AG09319 (cell line): Measurements from ENCODE around the gene KCNAB2.

ENCODE experiments used
- DNase-seq: peaks from one replicate; pipeline ENCODE4 v3.0.0-alpha.2; 2010; ENCODE audit warnings: low read depth; ENCODE audit errors: extremely low read depth
- TF ChIP-seq, protein P1 (sequence below): IDR thresholded peaks from 2 replicates; pipeline ENCODE4 v1.5.1; 2011; ENCODE audit warnings: low read depth, mild to moderate bottlenecking, inconsistent platforms, low read length, moderate library complexity

KCNAB2 gene

GRCh38 chr1:6049419-6049818, 3.7 kb downstream of the KCNAB2 start:
- DNase-seq, result no peak
- TF ChIP-seq, protein P1, sequence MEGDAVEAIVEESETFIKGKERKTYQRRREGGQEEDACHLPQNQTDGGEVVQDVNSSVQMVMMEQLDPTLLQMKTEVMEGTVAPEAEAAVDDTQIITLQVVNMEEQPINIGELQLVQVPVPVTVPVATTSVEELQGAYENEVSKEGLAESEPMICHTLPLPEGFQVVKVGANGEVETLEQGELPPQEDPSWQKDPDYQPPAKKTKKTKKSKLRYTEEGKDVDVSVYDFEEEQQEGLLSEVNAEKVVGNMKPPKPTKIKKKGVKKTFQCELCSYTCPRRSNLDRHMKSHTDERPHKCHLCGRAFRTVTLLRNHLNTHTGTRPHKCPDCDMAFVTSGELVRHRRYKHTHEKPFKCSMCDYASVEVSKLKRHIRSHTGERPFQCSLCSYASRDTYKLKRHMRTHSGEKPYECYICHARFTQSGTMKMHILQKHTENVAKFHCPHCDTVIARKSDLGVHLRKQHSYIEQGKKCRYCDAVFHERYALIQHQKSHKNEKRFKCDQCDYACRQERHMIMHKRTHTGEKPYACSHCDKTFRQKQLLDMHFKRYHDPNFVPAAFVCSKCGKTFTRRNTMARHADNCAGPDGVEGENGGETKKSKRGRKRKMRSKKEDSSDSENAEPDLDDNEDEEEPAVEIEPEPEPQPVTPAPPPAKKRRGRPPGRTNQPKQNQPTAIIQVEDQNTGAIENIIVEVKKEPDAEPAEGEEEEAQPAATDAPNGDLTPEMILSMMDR, result no peak

- TF ChIP-seq, protein P1, result no peak
- DNase-seq, result no peak
These were observed 5.7 kb downstream of the KCNAB2 start for GRCh38 chr1:6051423-6051822.

DNA sequence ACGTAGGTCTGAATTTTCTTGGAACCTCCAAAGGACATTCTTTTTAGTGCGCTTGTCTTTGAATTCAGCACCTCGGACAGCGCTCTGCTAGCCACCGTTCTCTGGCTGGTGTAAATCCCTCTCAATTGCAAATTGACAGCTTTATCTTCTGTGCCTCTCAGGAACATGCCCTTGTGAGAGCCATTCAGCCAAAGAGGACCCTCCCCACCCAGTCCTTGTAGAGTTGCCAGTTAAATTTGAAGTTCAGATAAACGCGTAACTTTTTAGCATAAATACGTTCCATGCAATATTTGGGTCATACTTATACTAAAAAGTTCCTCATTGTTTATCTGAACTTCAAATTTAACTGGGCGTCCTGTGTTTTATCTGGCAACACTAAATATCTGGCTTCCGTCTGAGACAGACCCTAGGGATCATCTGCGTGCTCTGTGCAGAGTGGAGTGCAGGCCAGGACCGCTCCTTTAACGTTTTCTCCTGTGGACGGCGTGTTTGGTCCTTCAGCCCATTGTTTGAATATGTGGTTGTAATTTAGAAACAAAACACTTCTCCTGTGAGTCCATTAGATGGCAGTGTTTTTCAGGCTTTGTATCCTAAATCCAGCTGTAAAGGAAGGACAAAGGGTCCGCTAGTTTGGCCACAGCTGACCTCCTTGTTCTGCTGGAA, 7.0 kb downstream of the KCNAB2 start:
- peak; percentile 19 for DNase-seq
- TF ChIP-seq, protein P1, result peak; percentile 54

DNA sequence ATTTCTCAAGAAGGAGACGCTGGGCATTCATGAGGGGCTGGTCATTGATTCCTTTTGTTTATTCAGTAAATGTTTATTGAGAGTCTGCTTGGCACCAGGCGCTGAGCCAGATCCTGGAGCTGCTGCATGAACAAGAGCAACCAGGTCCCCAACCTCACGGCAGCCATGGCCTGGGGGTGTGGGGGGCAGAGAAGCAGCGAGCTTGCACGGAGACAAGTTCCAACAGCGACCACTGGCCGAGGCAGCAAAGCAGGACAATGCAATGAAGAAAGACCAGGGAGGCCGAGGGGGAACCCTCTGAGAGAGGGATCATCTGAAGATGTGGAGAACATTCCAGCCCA, 7.5 kb downstream of the KCNAB2 start:
- TF ChIP-seq, protein P1, result no peak
- no peak for DNase-seq

DNA sequence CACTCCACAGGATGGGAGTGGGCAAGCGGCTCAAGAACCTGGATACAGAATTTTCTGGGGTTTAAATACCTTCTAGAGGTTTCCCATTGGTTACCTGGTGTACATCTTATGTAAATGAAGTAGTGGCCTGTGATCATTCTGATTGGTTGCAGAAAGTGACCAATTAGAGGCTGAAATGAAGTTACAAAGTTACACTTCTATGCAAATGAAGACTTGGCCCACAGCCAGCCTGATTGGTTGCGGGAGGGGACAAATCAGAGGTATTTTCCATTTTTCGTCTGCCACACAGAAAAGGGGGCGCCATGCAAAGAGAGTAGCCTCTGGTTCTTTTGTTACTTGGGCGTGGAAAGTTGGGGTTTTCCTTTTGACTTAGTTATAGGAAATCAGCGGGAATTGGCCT, 8.9 kb downstream of the KCNAB2 start:
- no peak for DNase-seq
- TF ChIP-seq, protein P1, result no peak

DNA sequence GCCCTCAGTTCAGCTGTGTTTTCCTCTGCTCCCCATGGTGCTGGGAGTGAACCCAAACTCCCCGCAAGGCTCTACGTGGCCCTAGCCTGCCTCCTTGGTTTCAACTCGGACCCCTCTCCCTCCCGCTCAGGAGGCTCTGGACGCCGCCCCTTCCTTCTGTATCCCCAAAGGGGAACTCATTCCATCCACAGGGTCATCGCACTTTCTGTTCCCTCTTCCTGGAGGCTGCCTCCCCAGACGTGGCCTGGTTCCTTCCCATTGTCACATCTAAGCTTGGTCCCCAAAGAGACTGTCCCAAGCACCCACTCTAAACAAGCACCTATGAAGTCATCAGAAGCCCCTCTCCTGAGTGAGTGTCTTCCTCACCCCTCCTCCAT, 10.9 kb downstream of the KCNAB2 start:
- DNase-seq, result no peak
- TF ChIP-seq, protein P1, result no peak

DNA sequence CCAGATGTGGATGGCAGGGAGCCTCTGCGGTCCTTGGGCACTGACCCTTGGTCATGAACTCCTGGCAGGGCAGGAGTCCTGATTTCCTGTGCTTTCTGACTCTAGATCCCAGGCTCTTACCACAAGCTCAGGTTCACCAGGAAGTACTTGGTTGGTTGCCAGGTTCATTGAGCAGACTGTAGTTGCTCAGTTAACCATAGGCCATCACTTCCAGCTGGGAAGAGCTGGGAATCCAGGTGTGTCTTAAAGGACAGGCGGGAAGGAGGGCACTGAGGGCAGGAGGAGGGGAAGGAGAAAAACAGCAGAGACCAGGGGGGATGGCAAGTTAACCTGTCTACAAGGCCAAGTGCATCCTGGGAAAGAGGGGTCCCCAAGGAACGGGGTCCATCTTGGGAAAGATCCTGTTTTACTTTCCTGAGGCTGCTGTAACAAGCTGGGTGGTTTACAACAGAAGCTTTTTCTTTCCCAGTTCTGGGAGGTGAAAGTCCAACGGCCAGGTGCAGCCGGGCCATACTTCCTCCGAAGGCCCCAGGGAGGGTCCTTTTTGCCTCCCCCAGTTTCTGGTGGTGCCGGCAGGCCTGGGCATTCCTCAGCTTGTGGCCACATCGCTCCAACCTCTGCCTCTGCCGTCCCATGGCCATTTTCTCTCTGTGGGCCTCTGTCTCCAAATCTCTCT, 11.6 kb downstream of the KCNAB2 start:
- TF ChIP-seq, protein P1, result no peak
- no peak for DNase-seq
